Tibial artery (tissue), 4 donors: Measurements from ENCODE around the gene TMEM258.

ENCODE experiments used
- DNase-seq, 2 donors: peaks; one replicate each; pipeline ENCODE4 v3.0.0-alpha.2; 2019
- H3K27ac ChIP-seq, 2 donors: fragments of 200-600 bp; sonication (generic) in 1 of 2; 1 replicate in 1 of 2; 2 replicates in 1 of 2; pipeline ENCODE4 v1.5.1; 2018 to 2019; ENCODE audit warnings: mild to moderate bottlenecking in 1 of 2
- H3K27me3 ChIP-seq, 2 donors: fragments of 200-600 bp; sonication (generic) in 1 of 2; one replicate each; pipeline versions ENCODE4 v1.5.1 to v1.6.0; 2016 to 2019
- H3K36me3 ChIP-seq, 3 donors: fragments of 200-600 bp; sonication (generic) in 2 of 3; one replicate each; pipeline ENCODE4 v1.5.1; 2016 to 2019; ENCODE audit warnings: mild to moderate bottlenecking in 2 of 3
- H3K4me1 ChIP-seq, 4 donors: fragments of 200-600 bp; sonication (generic) in 2 of 4; 1 replicate in 3 of 4; 2 replicates in 1 of 4; pipeline ENCODE4 v1.5.1; 2016 to 2019
- H3K4me3 ChIP-seq, 2 donors: fragments of 200-600 bp; sonication (generic) in 1 of 2; 1 replicate in 1 of 2; 2 replicates in 1 of 2; pipeline ENCODE4 v1.5.1; 2018 to 2019; ENCODE audit warnings: mild to moderate bottlenecking in 2 of 2
- H3K9me3 ChIP-seq, 3 donors: fragments of 200-600 bp; sonication (generic) in 1 of 3; one replicate each; pipeline ENCODE4 v1.5.1; 2016 to 2019
- intact Hi-C: fragments of 100-400 bp; cut with DNase I; formaldehyde crosslinking; loops from one replicate; pipeline ENCODE4 v1.15.0; 2023; ENCODE audit warnings: low total_unique reads
- TF ChIP-seq, protein P1 (sequence below), 2 experiments: fragments of 200-600 bp in 1 of 2; fragments of 450-650 bp in 1 of 2; IDR thresholded peaks; one replicate each; pipeline ENCODE4 v1.5.1; 2017 to 2019; ENCODE audit warnings: antibody characterized with exemption in 2 of 2, mild to moderate bottlenecking in 1 of 2, moderate library complexity in 1 of 2

The TMEM258 gene

DNA sequence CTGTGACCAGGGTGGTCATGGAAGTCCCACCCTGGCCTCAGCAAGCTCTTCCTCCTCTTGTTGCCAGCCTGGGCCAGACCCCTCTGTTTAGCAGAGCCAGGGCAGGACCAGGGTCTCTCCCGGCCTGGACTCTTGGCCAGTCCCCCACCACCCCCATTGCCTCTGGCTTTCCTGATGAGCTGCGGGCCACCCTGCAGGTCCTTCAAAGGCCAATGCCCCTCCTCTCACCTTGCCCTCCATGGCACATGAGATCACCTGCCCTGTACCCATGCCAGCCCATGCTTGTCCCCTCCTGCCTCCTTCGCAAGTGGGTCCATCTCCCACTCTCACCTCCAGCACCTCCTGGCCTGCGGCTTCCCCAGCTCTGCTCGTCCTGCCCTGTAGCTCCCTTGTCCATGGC is 46.1 kb upstream of the TMEM258 start:
- TF ChIP-seq, protein P1, sequence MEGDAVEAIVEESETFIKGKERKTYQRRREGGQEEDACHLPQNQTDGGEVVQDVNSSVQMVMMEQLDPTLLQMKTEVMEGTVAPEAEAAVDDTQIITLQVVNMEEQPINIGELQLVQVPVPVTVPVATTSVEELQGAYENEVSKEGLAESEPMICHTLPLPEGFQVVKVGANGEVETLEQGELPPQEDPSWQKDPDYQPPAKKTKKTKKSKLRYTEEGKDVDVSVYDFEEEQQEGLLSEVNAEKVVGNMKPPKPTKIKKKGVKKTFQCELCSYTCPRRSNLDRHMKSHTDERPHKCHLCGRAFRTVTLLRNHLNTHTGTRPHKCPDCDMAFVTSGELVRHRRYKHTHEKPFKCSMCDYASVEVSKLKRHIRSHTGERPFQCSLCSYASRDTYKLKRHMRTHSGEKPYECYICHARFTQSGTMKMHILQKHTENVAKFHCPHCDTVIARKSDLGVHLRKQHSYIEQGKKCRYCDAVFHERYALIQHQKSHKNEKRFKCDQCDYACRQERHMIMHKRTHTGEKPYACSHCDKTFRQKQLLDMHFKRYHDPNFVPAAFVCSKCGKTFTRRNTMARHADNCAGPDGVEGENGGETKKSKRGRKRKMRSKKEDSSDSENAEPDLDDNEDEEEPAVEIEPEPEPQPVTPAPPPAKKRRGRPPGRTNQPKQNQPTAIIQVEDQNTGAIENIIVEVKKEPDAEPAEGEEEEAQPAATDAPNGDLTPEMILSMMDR (IDR thresholded peaks at IDR 0.05) = no peak
- Histone ChIP-seq H3K27ac (peak overlapping the region in 1 of 2 donors; percentile 5), H3K36me3 (peaks cover 37 to 38% (median 37%) of the 10 kb centered on the region in 3 donors), H3K4me1 (peaks cover 0 to 35% (median 25%) of the 10 kb centered on the region in 4 donors), H3K27me3 (no peaks in the 10 kb centered on the region), H3K9me3 (no peaks in the 10 kb centered on the region), H3K4me3 (no peak overlapping the region)
- no peak for DNase-seq
- intact Hi-C loops = no loop called here

DNA sequence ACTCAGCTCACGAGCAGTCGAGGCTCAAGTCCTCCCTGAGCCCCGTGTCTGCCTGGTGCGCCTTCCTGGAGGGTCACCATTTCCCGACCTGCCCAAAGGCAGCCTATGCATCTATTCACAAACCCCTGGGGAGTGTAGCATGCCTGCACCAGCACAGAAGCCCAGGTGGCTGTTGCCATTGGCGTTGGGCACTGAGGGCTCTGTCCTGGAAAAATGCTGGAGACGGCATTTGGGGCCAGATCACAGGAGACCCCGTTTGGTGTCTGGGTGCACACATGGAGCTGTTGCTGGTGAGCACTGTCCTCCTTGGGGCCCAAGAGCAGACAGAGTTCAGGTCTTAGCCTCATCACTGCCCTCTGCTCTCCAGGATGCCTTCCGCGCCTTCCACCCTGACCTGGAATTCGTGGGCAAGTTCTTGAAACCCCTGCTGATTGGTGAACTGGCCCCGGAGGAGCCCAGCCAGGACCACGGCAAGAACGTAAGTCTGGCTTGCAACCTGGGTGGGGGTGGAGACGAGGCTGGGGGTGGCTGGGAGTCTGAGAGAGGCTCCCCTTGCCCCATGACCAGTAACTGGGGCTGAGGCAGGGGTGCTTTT is 45.1 kb upstream of the TMEM258 start:
- Histone ChIP-seq H3K27me3 (no peaks in the 10 kb centered on the region), H3K36me3 (peaks cover 27 to 28% (median 28%) of the 10 kb centered on the region in 3 donors), H3K27ac (peak overlapping the region; percentile 5 to 92), H3K4me3 (no peak overlapping the region), H3K4me1 (peaks cover 0 to 45% (median 34%) of the 10 kb centered on the region in 4 donors), H3K9me3 (no peaks in the 10 kb centered on the region)
- no peak for DNase-seq
- TF ChIP-seq, protein P1 (IDR thresholded peaks at IDR 0.05) = no peak
- intact Hi-C loops = no loop called here

DNA sequence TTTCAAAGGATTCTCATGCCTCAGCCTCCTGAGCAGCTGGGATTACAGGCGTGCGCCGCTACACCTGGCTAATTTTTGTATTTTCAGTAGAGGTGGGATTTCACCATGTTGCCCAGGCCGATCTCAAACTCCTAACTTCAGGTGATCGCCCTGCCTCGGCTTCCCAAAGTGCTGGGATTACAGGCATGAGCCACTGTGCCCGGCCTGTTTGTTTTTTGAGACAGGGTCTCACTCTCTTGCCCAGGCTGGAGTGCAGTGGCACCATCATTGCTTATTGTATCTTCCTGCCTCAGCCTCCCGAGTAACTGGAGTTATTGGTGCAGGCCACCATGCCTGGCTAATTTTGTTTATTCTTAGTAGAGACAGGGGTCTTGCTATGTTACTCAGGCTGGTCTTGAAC is 43.8 kb upstream of the TMEM258 start:
- Histone ChIP-seq H3K27ac (peak overlapping the region; percentile 77 to 92), H3K4me3 (no peak overlapping the region), H3K36me3 (peaks cover 14 to 17% (median 15%) of the 10 kb centered on the region in 3 donors), H3K27me3 (no peaks in the 10 kb centered on the region), H3K4me1 (peaks cover 0 to 58% (median 47%) of the 10 kb centered on the region in 4 donors), H3K9me3 (no peaks in the 10 kb centered on the region)
- TF ChIP-seq, protein P1 (IDR thresholded peaks at IDR 0.05) = no peak
- no peak for DNase-seq
- intact Hi-C loops = no loop called here

DNA sequence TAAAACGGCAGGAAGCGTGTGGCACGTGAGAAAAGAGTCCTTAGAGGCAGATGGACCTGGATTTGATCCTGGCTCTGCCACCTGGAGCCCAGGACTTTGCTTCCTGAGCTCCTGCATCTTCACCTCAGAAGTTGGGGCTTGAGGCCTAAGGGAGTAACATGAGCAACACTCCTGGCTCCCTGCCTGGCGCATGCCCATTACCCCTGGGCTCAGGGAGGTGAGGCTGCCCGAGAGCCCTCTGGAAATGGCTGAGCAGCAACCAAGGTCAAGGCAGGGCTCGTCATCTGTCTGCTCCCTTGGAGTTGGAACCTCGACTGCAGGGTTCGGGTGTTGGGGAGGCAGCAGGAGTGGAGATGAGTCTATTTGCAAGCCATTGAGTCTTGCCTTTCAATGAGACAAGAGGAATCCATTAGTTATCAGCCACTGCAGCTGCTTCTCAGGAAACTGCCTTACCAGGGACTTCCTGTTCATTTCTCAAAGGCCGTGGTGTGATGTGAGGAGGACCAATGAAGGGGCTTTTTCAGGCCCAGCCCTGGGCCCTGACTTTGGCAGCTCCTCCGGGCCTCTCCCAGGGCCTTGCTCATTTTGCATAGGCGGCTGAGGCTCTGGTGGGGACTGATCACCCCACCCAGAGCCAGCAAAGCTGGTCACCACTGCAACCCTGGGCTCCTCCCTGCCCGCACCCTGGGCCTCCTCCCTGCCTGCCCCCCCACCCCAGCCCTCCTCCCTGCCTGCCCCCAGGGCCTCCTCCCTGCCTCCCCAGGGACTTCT is 42.1 kb upstream of the TMEM258 start:
- no peaks in the 10 kb centered on the region for H3K27me3 ChIP-seq
- peaks cover 0 to 75% (median 64%) of the 10 kb centered on the region in 4 donors for H3K4me1 ChIP-seq
- H3K4me3 ChIP-seq = peak overlapping the region in 1 of 2 donors; percentile 10
- DNase-seq = peak; percentile 69 to 90
- intact Hi-C loops = loop anchor here (5.0 kb wide), 1 partner anchor 53 kb away; no protein-coding TSS in a partner anchor
- peak overlapping the region; percentile 77 to 92 for H3K27ac ChIP-seq
- TF ChIP-seq, protein P1 (IDR thresholded peaks at IDR 0.05) = no peak
- H3K36me3 ChIP-seq = no peaks in the 10 kb centered on the region
- H3K9me3 ChIP-seq = no peaks in the 10 kb centered on the region

DNA sequence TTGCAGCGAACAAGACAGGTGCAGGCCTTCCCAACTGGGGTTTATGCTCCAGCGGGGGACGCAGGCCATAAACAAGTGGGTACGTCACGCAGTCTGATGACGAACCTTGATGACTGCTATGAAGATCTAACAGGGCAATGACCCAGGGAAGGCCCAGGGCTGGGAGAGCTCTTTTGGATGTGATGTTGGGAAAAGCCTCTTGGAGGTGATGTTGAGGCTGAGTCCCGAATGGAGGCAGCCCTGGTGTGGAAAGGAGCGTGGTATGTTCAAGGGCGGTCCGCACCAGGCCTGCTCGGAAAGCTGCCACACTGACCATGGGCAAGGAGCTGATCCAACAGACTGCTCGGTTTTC is 41.5 kb upstream of the TMEM258 start:
- H3K36me3 ChIP-seq = no peaks in the 10 kb centered on the region
- H3K4me1 ChIP-seq = peaks cover 0 to 79% (median 69%) of the 10 kb centered on the region in 4 donors
- no peak overlapping the region for H3K4me3 ChIP-seq
- DNase-seq = no peak
- intact Hi-C loops = loop anchor here (5.0 kb wide), 1 partner anchor 53 kb away; no protein-coding TSS in a partner anchor
- no peaks in the 10 kb centered on the region for H3K27me3 ChIP-seq
- peak overlapping the region; percentile 77 to 92 for H3K27ac ChIP-seq
- H3K9me3 ChIP-seq = no peaks in the 10 kb centered on the region
- TF ChIP-seq, protein P1 (IDR thresholded peaks at IDR 0.05) = no peak
